ENCODE data around the gene SMPD1. TPM values are rescaled to one million over a fixed set of nuclear protein-coding genes. Genes with fewer than 3 reads are reported as not detected.

Gene SMPD1
- total RNA-seq, 1 donor from 2014 or later: 16.0 TPM

- no peak overlapping the region for H3K27ac Mint-ChIP-seq
- H3K36me3 Mint-ChIP-seq (ENCODE audit: low read depth): no peaks in the 10 kb centered on the region
- no peak overlapping the region for H3K4me3 Mint-ChIP-seq (ENCODE audit: low read depth)
- H3K27me3 Mint-ChIP-seq (ENCODE audit: low read depth): no peaks in the 10 kb centered on the region
- DNase-seq (ENCODE audit: low spot score): no peak
- intact Hi-C loops (cut with micrococcal nuclease): no loop called here
- H3K4me1 Mint-ChIP-seq (ENCODE audit: low read depth): peaks cover 5% of the 10 kb centered on the region
- H3K9me3 Mint-ChIP-seq: no peaks in the 10 kb centered on the region
Measured at GRCh38 chr11:6433998-6434660, 43.9 kb downstream of the SMPD1 start.

GRCh38 chr11:6437423-6437822 is 47.1 kb downstream of the SMPD1 start:
- no peaks in the 10 kb centered on the region for H3K9me3 Mint-ChIP-seq
- H3K4me1 Mint-ChIP-seq (ENCODE audit: low read depth): peaks cover 5% of the 10 kb centered on the region
- intact Hi-C loops (cut with micrococcal nuclease): loop anchor here (5.0 kb wide), 1 partner anchor 45 kb away; the partner anchor contains the start of gene SMPD1
- no peaks in the 10 kb centered on the region for H3K27me3 Mint-ChIP-seq (ENCODE audit: low read depth)
- no peak for DNase-seq (ENCODE audit: low spot score)
- no peaks in the 10 kb centered on the region for H3K36me3 Mint-ChIP-seq (ENCODE audit: low read depth)
- H3K4me3 Mint-ChIP-seq (ENCODE audit: low read depth): no peak overlapping the region
- no peak overlapping the region for H3K27ac Mint-ChIP-seq

GRCh38 chr11:6437993-6438392 is 47.7 kb downstream of the SMPD1 start:
- Mint-ChIP-seq H3K4me3 (ENCODE audit: low read depth) (no peak overlapping the region), H3K27ac (no peak overlapping the region), H3K4me1 (ENCODE audit: low read depth) (peaks cover 5% of the 10 kb centered on the region), H3K27me3 (ENCODE audit: low read depth) (no peaks in the 10 kb centered on the region), H3K9me3 (no peaks in the 10 kb centered on the region), H3K36me3 (ENCODE audit: low read depth) (no peaks in the 10 kb centered on the region)
- no peak for DNase-seq (ENCODE audit: low spot score)
- intact Hi-C loops (cut with micrococcal nuclease): loop anchor here (5.0 kb wide), 1 partner anchor 46 kb away; the partner anchor contains the start of gene SMPD1

DNA sequence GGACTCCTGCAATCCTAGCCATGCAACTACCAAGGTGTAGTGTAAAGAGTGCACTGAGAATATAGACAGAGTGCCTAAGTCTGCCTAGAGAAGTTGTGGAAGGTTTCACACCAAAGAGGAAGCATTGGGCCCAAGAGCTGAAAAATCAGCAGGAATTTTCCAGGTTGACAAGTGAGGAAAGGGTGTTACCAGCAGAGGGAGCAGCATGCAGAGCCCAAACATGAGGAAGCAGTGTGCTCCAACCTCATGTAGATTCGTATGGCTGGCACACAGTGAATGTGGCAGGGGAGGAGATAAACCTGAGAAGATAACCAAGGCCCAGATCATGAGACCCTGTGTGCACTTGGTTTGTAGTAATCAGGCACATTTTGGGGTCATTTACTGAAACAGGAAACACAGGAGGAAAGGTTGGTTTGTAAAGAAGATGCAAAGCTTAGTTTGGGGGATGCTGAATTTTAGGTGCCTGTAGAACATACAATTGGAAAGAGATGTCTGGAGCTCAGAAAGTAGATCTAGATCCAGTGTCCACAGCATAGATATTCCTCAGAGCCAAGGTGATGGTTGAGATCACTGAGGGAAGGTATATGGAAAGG is 48.8 kb downstream of the SMPD1 start:
- no peak overlapping the region for H3K4me3 Mint-ChIP-seq (ENCODE audit: low read depth)
- H3K4me1 Mint-ChIP-seq (ENCODE audit: low read depth): peaks cover 5% of the 10 kb centered on the region
- no peaks in the 10 kb centered on the region for H3K9me3 Mint-ChIP-seq
- H3K27me3 Mint-ChIP-seq (ENCODE audit: low read depth): no peaks in the 10 kb centered on the region
- no peak for DNase-seq (ENCODE audit: low spot score)
- intact Hi-C loops (cut with micrococcal nuclease): loop anchor here (5.0 kb wide), 1 partner anchor 47 kb away; the partner anchor contains the start of gene SMPD1
- no peak overlapping the region for H3K27ac Mint-ChIP-seq
- no peaks in the 10 kb centered on the region for H3K36me3 Mint-ChIP-seq (ENCODE audit: low read depth)

DNA sequence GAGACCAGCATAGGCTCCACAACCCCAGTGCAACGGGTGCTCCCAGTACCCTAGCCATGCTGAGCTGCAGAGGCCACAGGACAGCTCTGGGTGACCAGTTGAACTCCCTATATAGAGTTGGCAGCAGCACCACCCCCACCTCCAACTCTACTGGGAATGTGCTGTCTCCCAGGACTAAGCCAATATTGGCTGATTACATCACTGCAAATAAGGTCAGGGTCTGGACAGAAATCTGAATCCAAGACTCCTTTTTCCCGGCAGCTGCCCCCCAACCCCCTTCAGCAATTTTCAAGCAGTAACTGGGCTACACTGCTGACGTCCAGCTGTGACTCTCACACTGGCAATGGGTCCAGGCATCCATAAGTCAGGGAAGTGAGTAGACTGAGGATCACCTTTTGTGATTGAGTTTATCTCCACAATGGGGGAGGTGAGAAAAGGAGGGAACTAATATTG is 50.7 kb downstream of the SMPD1 start, which contains the start of gene HPX:
TSS of gene HPX (minus strand) at position 82 of the 453 bp plus-strand sequence. CDS start at position 58, 24 bp downstream.
- Mint-ChIP-seq H3K4me3 (ENCODE audit: low read depth) (no peak within 1 kb of the TSS), H3K4me1 (ENCODE audit: low read depth) (peaks cover under 1% of the 10 kb centered on the region), H3K36me3 (ENCODE audit: low read depth) (no peaks in the 10 kb centered on the region), H3K27me3 (ENCODE audit: low read depth) (peaks cover 7% of the 10 kb centered on the region), H3K9me3 (no peaks in the 10 kb centered on the region), H3K27ac (no peak within 1 kb of the TSS)
- no peak for DNase-seq (ENCODE audit: low spot score)
- intact Hi-C loops (cut with micrococcal nuclease): no loop called here

- Mint-ChIP-seq H3K27ac (no peak overlapping the region), H3K4me3 (ENCODE audit: low read depth) (no peak overlapping the region), H3K4me1 (ENCODE audit: low read depth) (no peaks in the 10 kb centered on the region), H3K27me3 (ENCODE audit: low read depth) (peaks cover 10% of the 10 kb centered on the region), H3K9me3 (no peaks in the 10 kb centered on the region), H3K36me3 (ENCODE audit: low read depth) (no peaks in the 10 kb centered on the region)
- no peak for DNase-seq (ENCODE audit: low spot score)
- intact Hi-C loops (cut with micrococcal nuclease): no loop called here
Measured at GRCh38 chr11:6442441-6442840, 52.2 kb downstream of the SMPD1 start.

DNA sequence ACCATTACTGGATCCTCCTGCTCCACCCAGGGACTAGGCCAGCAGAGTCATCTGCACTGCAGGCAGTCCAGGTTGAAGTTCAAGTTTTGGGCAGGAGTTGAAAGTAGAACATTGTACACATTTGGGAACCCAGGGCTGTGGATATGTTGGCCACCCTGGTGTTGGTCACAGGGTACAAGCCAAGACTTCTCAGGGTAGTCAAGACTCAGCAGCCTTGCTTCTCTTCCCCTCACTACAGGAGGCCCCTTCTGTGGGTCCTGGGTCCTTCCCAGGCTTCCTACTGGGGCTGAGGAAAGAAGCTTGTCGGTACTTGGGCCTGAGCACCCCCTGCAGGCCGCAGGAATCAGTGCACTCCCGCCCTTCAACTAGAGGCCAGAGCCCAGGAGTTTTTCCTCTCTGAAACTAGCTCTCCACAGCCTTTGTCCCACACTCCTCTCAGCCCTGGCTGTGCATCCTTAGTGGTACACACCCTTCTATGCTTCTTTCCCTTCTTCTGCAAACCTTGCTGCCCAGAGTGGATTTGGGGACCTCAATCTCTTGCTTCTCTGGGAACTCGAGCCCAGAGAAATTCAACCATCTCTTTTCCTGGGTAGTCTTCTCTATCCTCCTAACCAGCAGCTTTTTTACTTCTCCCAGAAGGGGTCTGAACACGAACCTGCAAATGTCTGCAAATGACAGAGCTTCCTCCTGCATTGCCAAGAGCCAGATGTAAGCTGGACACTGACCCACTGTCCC is 53.2 kb downstream of the SMPD1 start:
- Mint-ChIP-seq H3K9me3 (no peaks in the 10 kb centered on the region), H3K27ac (no peak overlapping the region), H3K27me3 (ENCODE audit: low read depth) (peaks cover 10% of the 10 kb centered on the region), H3K4me3 (ENCODE audit: low read depth) (no peak overlapping the region), H3K36me3 (ENCODE audit: low read depth) (no peaks in the 10 kb centered on the region), H3K4me1 (ENCODE audit: low read depth) (no peaks in the 10 kb centered on the region)
- DNase-seq (ENCODE audit: low spot score): peak; percentile 27
- intact Hi-C loops (cut with micrococcal nuclease): loop anchor here (1.0 kb wide), 1 partner anchor 64 kb away; no protein-coding TSS in a partner anchor

Other genes starting within 250 kb of the SMPD1 start
- not detected in 2 replicates for gene OR52B2, start 220.1 kb upstream of the SMPD1 start, total RNA-seq
- not detected in 2 replicates for gene OR52W1, start 191.2 kb upstream of the SMPD1 start, total RNA-seq
- gene C11orf42, start 184.9 kb upstream of the SMPD1 start, total RNA-seq: not detected in 2 replicates
- 17.6 and 17.9 TPM in 2 replicates for gene FHIP1B, start 155.8 kb upstream of the SMPD1 start, total RNA-seq
- gene CNGA4, start 151.4 kb upstream of the SMPD1 start, total RNA-seq: not detected in 2 replicates
- gene CCKBR, start 130.6 kb upstream of the SMPD1 start, total RNA-seq: not detected in 2 replicates
- gene CAVIN3, start 70.0 kb upstream of the SMPD1 start, total RNA-seq: 83.1 and 84.3 TPM in 2 replicates
- gene APBB1, start 28.6 kb downstream of the SMPD1 start, total RNA-seq: 31.0 and 33.0 TPM in 2 replicates
- 0.46 and 0.50 TPM in 2 replicates for gene HPX, start 50.5 kb downstream of the SMPD1 start, total RNA-seq
- gene TRIM3, start 83.5 kb downstream of the SMPD1 start, total RNA-seq: 3.6 and 6.8 TPM in 2 replicates
- gene ARFIP2, start 90.9 kb downstream of the SMPD1 start, total RNA-seq: 46.8 and 48.6 TPM in 2 replicates
- gene TIMM10B, start 91.0 kb downstream of the SMPD1 start, total RNA-seq: 42.9 and 43.0 TPM in 2 replicates
- 27.5 and 28.8 TPM in 2 replicates for gene DNHD1, start 106.8 kb downstream of the SMPD1 start, total RNA-seq
- gene RRP8, start 213.1 kb downstream of the SMPD1 start, total RNA-seq: 29.4 and 30.1 TPM in 2 replicates
- 99.5 and 105 TPM in 2 replicates for gene ILK, start 213.3 kb downstream of the SMPD1 start, total RNA-seq
- gene TAF10, start 221.7 kb downstream of the SMPD1 start, total RNA-seq: 134 and 142 TPM in 2 replicates
- 36.2 and 39.1 TPM in 2 replicates for gene TPP1, start 228.9 kb downstream of the SMPD1 start, total RNA-seq

Data from activated T-helper 2 cell treated with anti-CD3 and anti-CD28 coated beads, Interferon-gamma antibody, Interleukin-2, Interleukin-4, amounts not matched to agents 10 μg/mL and 5 μg/mL and 100 μg/mL, durations not matched to agents 14 hours and 24 hours and 36 hours (primary cell).